Osteocyte (in vitro differentiated cells): ENCODE results near the gene DOCK8. TPM values are rescaled to one million over a fixed set of nuclear protein-coding genes. Genes with fewer than 3 reads are reported as not detected.

Experiments used
- DNase-seq: peaks from one replicate; pipeline ENCODE4 v3.0.0; 2021; ENCODE audit warnings: mixed read lengths; ENCODE audit not compliant: unreplicated experiment; ENCODE audit errors: extremely low spot score
- H3K27ac Mint-ChIP-seq: one replicate; pipeline ENCODE4 v1.8.0; 2021; ENCODE audit warnings: mild to moderate bottlenecking, mixed read lengths; ENCODE audit not compliant: unreplicated experiment
- H3K27me3 Mint-ChIP-seq: one replicate; pipeline ENCODE4 v1.8.0; 2021; ENCODE audit warnings: mixed read lengths; ENCODE audit not compliant: unreplicated experiment
- H3K36me3 Mint-ChIP-seq: one replicate; pipeline ENCODE4 v1.8.0; 2021; ENCODE audit warnings: mixed read lengths; ENCODE audit not compliant: unreplicated experiment
- H3K4me1 Mint-ChIP-seq: one replicate; pipeline ENCODE4 v1.8.0; 2021; ENCODE audit warnings: mixed read lengths; ENCODE audit not compliant: unreplicated experiment
- H3K4me3 Mint-ChIP-seq: one replicate; pipeline ENCODE4 v1.8.0; 2021; ENCODE audit warnings: mild to moderate bottlenecking, moderate library complexity, mixed read lengths; ENCODE audit not compliant: unreplicated experiment
- H3K9me3 Mint-ChIP-seq: one replicate; pipeline ENCODE4 v1.8.0; 2021; ENCODE audit warnings: mixed read lengths; ENCODE audit not compliant: unreplicated experiment
- CTCF ChIP-seq: fragments of 200-600 bp; sonication (generic); IDR thresholded peaks from 2 replicates; pipeline ENCODE4 v1.5.0; 2021; ENCODE audit warnings: antibody characterized with exemption, mild to moderate bottlenecking, moderate library complexity
- total RNA-seq: library from RNA; stranded (reverse); gene quantifications from 2 replicates; pipeline ENCODE4 v1.2.1, GENCODE V29; 2021

Gene DOCK8
- total RNA-seq, 1 donor from 2014 or later, result not detected

DNA sequence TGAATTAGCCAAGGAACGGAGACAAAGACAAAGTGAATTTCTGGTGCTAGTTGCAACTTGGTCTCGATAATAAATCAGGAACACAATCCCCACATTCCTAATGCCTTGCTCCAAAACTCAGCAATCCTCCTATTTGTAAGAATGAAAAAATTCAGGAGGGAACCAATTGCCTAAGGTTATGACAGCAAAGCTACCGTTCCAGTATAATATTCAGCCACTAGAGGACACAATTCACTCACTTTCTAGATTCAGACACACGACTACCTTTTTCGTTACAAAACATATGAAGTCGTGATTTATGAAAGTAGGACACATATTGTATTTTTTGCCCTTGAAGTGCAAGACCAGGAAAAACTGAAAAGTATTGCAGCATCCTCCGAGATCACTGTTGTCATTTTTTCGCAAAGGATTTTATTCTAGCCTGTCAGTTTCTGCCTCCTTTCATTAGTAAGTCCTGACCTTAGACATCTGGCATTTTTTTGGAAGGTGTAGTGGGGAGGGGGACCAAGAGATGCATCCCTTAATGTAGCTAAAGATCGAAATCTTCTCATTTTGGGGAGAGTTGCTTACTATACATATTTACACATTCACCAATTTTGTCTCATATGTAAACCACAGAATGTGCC, 133.1 kb downstream of the DOCK8 start:
- Mint-ChIP-seq H3K27me3 (peaks cover 25% of the 10 kb centered on the region), H3K9me3 (no peaks in the 10 kb centered on the region), H3K4me1 (no peaks in the 10 kb centered on the region), H3K27ac (no peak overlapping the region), H3K4me3 (no peak overlapping the region), H3K36me3 (no peaks in the 10 kb centered on the region)
- TF ChIP-seq CTCF, result peak; percentile 50
- no peak for DNase-seq

DNA sequence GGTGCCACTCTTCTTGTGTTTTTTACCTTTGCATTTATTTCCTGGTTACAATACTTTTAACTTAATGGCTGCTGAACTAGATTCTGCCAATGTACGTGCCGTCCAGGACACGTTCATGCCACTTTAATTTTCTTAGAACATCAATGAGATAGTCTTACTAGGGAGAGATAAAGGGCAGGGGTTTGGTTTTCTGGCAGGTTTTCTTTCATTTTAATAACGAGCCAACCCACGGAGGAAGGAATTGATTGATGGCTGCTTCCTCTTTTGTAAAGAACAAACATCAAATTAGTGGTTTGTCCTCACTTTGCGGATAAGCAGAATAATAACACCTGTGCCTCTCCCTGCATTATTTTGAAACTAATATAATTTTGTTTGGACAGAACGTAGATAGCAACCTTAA, 135.7 kb downstream of the DOCK8 start:
- no peaks in the 10 kb centered on the region for H3K9me3 Mint-ChIP-seq
- peaks cover 28% of the 10 kb centered on the region for H3K27me3 Mint-ChIP-seq
- no peaks in the 10 kb centered on the region for H3K4me1 Mint-ChIP-seq
- H3K27ac Mint-ChIP-seq, result no peak overlapping the region
- H3K36me3 Mint-ChIP-seq, result no peaks in the 10 kb centered on the region
- H3K4me3 Mint-ChIP-seq, result no peak overlapping the region
- no peak for DNase-seq
- no peak for TF ChIP-seq CTCF

- Mint-ChIP-seq H3K36me3 (no peaks in the 10 kb centered on the region), H3K27ac (no peak overlapping the region), H3K9me3 (no peaks in the 10 kb centered on the region), H3K27me3 (peaks cover 27% of the 10 kb centered on the region), H3K4me1 (no peaks in the 10 kb centered on the region), H3K4me3 (no peak overlapping the region)
- DNase-seq, result no peak
- TF ChIP-seq CTCF, result no peak
These were observed 137.3 kb downstream of the DOCK8 start for GRCh38 chr9:351916-352315.

DNA sequence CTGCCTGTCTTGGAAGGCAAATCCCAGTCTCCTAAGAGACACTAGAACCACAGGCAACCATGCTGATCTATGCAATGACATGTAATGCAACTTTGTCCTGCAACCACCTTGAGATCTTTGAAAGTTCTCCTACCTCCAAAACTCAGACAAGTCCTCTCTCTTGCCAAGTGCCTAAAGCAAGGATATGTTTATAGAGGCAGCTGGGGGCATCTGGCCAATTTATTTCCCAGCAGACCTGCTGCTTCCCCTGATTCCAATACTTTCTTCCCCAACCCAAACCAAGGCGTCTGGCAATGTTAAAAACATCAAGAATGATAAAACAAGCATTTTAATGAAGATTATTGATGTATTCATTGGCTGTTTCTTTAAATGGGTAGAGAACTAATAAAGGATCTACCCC, 138.4 kb downstream of the DOCK8 start:
- H3K4me3 Mint-ChIP-seq, result no peak overlapping the region
- H3K36me3 Mint-ChIP-seq, result no peaks in the 10 kb centered on the region
- H3K27me3 Mint-ChIP-seq, result peaks cover 19% of the 10 kb centered on the region
- H3K27ac Mint-ChIP-seq, result no peak overlapping the region
- TF ChIP-seq CTCF, result no peak
- H3K4me1 Mint-ChIP-seq, result no peaks in the 10 kb centered on the region
- H3K9me3 Mint-ChIP-seq, result no peaks in the 10 kb centered on the region
- DNase-seq, result no peak

DNA sequence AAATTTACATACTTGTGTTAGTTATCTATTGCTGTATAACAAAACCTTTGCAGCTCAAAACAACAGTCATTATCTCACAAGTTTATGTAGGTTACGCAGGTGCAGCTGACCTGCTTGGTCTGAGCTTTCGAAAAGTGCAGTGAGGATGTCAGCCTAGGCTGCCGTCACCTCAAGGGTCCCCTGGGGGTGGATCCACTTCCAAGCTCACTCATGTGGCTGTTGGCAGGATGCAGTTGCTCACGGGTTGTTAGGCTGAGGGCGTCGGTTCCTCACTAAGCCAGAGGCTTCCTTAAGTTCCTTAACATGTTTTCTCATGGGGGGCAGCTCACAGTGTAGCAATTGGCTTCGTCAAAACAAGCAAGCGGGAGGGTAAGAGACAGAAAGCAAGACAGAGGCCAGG, 139.8 kb downstream of the DOCK8 start:
- no peak for DNase-seq
- no peak overlapping the region for H3K4me3 Mint-ChIP-seq
- H3K9me3 Mint-ChIP-seq, result no peaks in the 10 kb centered on the region
- H3K27me3 Mint-ChIP-seq, result peaks cover 15% of the 10 kb centered on the region
- no peak overlapping the region for H3K27ac Mint-ChIP-seq
- H3K36me3 Mint-ChIP-seq, result no peaks in the 10 kb centered on the region
- H3K4me1 Mint-ChIP-seq, result no peaks in the 10 kb centered on the region
- TF ChIP-seq CTCF, result no peak
